ENCODE measurements around the gene ZNF808.
"Not testable (repeated sequence)": the region's sequence is repeated elsewhere in the genome, so short reads cannot be mapped to it uniquely, and the experiment has no call there.

The ZNF808 gene

DNA sequence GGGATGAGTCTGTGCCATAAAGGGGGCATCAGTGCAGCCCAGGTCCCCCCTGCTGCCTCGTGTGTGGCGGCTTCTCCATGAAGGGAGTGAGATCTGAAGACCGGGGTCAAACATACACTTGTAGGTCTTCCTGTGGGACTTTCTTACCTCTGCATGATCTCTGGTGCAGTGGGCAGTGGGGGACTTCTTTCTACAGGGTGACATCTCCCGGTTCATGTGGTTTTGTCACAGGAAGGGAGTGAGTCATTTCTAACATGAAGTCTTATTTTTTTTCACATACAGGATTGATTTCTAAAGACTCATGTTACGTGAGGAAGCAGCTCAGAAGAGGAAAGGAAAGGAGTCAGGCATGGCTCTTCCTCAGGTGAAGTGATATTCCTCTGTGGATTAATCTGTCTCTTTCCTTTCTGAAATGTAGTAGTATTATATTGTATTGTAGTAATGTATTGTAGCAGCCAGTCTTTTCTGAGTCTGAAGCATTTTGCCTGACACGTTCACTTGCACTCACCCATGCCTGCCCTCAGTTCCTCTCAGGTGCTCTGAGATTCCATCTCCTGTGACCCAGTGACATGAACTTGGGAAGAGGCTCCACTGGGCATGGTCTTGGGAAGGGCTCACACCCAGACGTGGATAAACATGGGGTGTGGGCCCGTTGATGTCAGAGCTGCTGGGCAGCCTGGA lies 15.7 kb downstream of the ZNF808 start:
- no peak overlapping the region for H3K4me3 ChIP-seq (ENCODE audit: low read depth, low read length)
- DNase-seq (ENCODE audit: low read depth) = peak; percentile 72
- TF ChIP-seq, protein P1, sequence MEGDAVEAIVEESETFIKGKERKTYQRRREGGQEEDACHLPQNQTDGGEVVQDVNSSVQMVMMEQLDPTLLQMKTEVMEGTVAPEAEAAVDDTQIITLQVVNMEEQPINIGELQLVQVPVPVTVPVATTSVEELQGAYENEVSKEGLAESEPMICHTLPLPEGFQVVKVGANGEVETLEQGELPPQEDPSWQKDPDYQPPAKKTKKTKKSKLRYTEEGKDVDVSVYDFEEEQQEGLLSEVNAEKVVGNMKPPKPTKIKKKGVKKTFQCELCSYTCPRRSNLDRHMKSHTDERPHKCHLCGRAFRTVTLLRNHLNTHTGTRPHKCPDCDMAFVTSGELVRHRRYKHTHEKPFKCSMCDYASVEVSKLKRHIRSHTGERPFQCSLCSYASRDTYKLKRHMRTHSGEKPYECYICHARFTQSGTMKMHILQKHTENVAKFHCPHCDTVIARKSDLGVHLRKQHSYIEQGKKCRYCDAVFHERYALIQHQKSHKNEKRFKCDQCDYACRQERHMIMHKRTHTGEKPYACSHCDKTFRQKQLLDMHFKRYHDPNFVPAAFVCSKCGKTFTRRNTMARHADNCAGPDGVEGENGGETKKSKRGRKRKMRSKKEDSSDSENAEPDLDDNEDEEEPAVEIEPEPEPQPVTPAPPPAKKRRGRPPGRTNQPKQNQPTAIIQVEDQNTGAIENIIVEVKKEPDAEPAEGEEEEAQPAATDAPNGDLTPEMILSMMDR (IDR thresholded peaks at IDR 0.05; ENCODE audit: insufficient read depth, low read depth, low read length, missing control alignments) = no peak

DNA sequence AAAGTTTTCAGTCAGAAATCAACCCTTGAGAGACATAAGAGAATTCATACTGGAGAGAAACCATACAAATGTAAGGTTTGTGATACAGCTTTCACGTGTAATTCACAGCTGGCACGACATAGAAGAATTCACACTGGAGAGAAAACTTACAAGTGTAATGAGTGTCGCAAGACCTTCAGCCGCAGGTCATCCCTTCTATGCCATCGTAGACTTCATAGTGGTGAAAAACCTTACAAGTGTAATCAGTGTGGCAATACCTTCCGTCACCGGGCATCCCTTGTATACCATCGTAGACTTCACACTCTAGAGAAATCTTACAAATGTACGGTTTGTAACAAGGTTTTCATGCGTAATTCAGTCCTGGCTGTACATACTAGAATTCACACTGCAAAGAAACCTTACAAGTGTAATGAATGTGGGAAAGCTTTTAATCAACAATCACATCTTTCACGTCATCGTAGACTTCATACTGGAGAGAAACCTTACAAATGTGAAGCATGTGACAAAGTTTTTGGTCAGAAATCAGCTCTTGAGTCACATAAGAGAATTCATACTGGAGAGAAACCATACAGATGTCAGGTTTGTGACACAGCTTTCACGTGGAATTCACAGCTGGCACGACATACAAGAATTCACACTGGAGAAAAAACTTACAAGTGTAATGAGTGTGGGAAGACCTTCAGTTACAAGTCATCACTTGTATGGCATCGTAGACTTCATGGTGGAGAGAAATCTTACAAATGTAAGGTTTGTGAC lies 26.9 kb downstream of the ZNF808 start:
- DNase-seq (ENCODE audit: low read depth) = no peak
- TF ChIP-seq, protein P1 (IDR thresholded peaks at IDR 0.05; ENCODE audit: insufficient read depth, low read depth, low read length, missing control alignments) = no peak
- no peak overlapping the region for H3K4me3 ChIP-seq (ENCODE audit: low read depth, low read length)

DNA sequence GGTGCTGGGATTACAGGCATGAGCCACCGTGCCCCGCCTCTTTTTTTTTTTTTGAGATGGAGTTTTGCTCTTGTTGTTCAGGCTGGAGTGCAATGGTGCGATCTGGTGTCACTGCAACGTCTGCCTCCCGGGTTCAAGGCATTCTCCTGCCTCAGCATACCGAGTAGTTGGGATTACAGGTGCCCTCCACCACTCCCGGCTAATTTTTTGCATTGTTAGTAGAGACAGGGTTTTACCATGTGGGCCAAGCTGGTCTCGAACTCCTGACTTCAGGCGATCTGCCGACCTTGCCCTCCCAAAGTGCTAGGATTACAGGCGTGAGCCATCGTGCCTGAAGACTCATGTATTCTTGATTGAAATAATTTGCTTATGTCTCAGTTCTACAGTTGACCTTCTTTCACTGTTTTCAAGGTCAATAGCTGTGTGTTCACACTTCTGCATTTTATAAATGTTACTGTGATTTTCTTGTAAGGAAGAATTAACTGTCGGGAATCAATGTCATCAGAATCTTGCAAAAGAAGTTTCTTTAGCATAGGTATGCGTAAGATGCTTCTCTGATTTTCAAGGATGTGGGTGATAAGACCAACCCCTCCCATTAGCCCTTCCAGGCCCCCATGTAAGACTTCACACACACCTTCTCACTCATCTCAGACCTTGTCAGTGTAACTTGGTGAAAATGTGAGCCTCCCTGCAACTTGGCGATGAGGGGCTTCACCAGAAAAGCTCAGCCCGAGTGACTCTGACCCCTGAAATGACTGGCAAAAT lies 29.9 kb downstream of the ZNF808 start:
- H3K4me3 ChIP-seq (ENCODE audit: low read depth, low read length) = no peak overlapping the region
- TF ChIP-seq, protein P1 (IDR thresholded peaks at IDR 0.05; ENCODE audit: insufficient read depth, low read depth, low read length, missing control alignments) = no peak
- DNase-seq (ENCODE audit: low read depth) = no peak

DNA sequence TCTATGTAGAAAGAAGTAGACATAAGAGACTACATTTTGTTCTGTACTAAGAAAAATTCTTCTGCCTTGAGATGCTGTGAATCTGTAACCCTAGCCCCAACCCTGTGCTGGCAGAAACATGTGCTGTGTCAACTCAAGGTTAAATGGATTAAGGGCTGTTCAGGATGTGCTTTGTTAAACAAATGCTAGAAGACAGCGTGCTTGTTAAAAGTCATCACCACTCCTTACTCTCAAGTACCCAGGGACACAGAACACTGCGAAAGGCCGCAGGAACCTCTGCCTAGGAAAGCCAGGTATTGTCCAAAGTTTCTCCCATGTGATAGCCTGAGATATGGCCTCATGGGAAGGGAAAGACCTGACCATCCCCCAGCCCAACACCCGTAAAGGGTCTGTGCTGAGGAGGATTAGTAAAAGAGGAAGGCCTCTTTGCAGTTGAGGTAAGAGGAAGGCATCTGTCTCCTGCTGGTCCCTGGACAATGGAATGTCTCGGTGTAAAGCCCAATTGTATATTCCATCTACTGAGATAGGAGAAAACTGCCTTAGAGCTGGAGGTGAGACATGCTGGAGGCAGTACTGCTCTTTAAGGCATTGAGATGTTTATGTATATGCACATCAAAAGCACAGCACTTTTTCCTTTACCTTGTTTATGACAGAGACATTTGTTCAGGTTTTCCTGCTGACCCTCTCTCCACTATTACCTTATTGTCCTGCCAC lies 31.4 kb downstream of the ZNF808 start:
- H3K4me3 ChIP-seq (ENCODE audit: low read depth, low read length); DNase-seq (ENCODE audit: low read depth): not testable (repeated sequence)

DNA sequence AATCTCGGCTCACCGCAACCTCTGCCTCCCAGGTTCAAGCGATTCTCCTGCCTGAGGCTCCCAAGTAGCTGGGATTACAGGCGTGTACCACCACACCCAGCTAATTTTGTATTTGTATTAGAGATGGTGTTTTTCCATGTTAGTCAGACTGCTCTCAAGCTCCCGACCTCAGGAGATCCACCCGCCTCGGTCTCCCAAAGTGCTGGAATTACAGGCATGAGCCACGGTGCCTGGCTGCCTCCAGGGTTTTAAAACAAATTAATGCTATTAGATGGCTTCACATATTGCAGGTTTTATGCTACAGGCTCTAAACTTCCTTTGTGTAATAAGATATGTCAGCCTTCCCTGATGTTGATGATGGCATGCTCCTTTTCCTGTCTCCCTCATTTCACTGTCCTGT lies 34.1 kb downstream of the ZNF808 start:
- not testable (repeated sequence) for H3K4me3 ChIP-seq (ENCODE audit: low read depth, low read length); DNase-seq (ENCODE audit: low read depth)

DNA sequence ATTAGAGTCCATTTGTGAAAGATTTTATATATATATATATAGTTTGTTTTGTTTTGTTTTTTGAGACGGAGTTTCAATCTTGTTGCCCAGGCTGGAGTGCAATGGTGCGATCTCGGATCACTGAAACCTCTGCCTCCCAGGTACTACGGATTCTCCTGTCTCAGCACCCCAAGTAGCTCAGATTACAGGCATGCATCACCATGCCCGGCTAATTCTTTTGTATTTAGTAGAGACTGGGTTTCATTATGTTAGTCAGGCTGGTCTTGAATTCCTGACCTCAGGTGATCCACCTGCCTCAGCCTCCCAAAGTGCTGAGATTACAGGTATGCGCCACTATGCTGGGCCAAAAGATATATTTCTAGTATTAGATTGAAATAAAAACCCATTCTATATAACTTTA lies 38.7 kb downstream of the ZNF808 start:
- TF ChIP-seq, protein P1 (IDR thresholded peaks at IDR 0.05; ENCODE audit: insufficient read depth, low read depth, low read length, missing control alignments) = no peak
- no peak overlapping the region for H3K4me3 ChIP-seq (ENCODE audit: low read depth, low read length)
- DNase-seq (ENCODE audit: low read depth) = no peak

DNA sequence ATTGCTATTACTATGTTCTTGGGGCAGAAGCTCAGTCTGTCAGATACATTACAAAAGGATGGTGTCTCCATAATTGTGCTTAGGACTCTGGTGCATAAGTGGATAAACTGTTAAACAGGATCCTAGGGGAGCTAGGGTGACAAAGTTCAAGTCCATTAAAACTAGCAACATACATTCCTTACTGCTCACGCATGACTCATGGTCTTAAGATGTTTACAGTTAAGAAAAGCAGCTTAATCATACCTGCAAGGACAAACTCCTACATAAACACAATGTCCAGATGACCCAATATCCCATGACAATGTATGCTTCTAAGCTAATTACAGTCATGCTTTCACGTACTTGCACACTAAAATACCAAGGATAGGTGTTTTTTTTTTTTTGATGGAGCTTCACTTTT lies 39.1 kb downstream of the ZNF808 start:
- TF ChIP-seq, protein P1 (IDR thresholded peaks at IDR 0.05; ENCODE audit: insufficient read depth, low read depth, low read length, missing control alignments) = no peak
- DNase-seq (ENCODE audit: low read depth) = no peak

More for the DNA sequence above, 39.1 kb downstream of the ZNF808 start:
- no peak overlapping the region for H3K4me3 ChIP-seq (ENCODE audit: low read depth, low read length)
